ENCODE results near the gene SACM1L. TPM values are rescaled to one million over a fixed set of nuclear protein-coding genes. Genes with fewer than 3 reads are reported as not detected.

Gene SACM1L
- total and polyA plus RNA-seq, 2 donors (not counting 3 experiments of a cell fraction or from before 2014, with no cell fraction given) = 11.9 to 39.9 TPM

DNA sequence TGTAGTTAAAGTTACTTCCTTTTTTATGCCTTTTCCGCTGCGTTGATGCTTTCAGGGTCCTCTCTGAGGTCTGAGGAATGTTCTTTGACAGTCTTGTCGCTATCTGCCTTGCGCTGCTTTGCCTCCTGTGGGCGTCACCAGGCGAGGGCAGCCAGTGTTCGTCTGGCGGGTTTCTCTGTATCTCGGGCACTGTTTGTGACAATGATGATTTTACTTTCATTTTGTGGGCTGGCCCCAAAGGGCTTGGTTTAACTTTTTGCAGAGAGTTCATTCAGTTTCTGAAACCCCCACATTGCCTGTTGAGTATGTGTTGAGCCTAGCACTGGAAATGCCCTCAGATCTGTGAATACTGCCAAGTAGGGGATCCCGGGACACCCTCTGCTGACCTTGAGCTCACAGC, 24.6 kb upstream of the SACM1L start:
- H3K9me1 ChIP-seq (replicated peaks; ENCODE audit: control insufficient read depth, extremely low read depth, insufficient read depth, low read length) = no peaks in the 10 kb centered on the region
- no TSS peak for BruUV-seq (replicated peaks)
- H3K27me3 ChIP-seq (ENCODE audit: control insufficient read depth in 2 of 2, insufficient read depth in 2 of 2, low read length in 2 of 2) = no peaks in the 10 kb centered on the region
- peaks cover 53% of the 10 kb centered on the region for H3K4me1 ChIP-seq (ENCODE audit: control insufficient read depth, extremely low read depth, insufficient read depth, low read length)
- no peak for TF ChIP-seq FOS (IDR thresholded peaks at IDR 0.05; ENCODE audit: borderline replicate concordance, insufficient read depth, low read length)
- TF ChIP-seq, protein P1, sequence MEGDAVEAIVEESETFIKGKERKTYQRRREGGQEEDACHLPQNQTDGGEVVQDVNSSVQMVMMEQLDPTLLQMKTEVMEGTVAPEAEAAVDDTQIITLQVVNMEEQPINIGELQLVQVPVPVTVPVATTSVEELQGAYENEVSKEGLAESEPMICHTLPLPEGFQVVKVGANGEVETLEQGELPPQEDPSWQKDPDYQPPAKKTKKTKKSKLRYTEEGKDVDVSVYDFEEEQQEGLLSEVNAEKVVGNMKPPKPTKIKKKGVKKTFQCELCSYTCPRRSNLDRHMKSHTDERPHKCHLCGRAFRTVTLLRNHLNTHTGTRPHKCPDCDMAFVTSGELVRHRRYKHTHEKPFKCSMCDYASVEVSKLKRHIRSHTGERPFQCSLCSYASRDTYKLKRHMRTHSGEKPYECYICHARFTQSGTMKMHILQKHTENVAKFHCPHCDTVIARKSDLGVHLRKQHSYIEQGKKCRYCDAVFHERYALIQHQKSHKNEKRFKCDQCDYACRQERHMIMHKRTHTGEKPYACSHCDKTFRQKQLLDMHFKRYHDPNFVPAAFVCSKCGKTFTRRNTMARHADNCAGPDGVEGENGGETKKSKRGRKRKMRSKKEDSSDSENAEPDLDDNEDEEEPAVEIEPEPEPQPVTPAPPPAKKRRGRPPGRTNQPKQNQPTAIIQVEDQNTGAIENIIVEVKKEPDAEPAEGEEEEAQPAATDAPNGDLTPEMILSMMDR (IDR thresholded peaks at IDR 0.05; ENCODE audit: extremely low read depth in 1 of 2, insufficient read depth in 1 of 2, low read depth in 1 of 2, low read length in 2 of 2) = no peak
- TF ChIP-seq EZH2 (IDR thresholded peaks at IDR 0.05; ENCODE audit: borderline replicate concordance, low read depth, low read length, severe bottlenecking) = no peak
- no peak for TF ChIP-seq GATA2 (IDR thresholded peaks at IDR 0.05; ENCODE audit: insufficient read depth, insufficient read length, low read depth, low read length)
- TF ChIP-seq POLR2A (IDR thresholded peaks at IDR 0.05; ENCODE audit: low read depth, low read length) = no peak
- H3K4me3 ChIP-seq (replicated peaks in 1 of 3; ENCODE audit: insufficient read depth in 1 of 3, low read depth in 1 of 3, low read length in 3 of 3) = no peak overlapping the region
- peaks cover 2 to 5% of the 10 kb centered on the region in 2 experiments for H3K36me3 ChIP-seq (ENCODE audit: control insufficient read depth in 2 of 2, extremely low read depth in 1 of 2, insufficient read depth in 2 of 2, low read length in 2 of 2)
- no peaks in the 10 kb centered on the region for H4K20me1 ChIP-seq (replicated peaks; ENCODE audit: control insufficient read depth, extremely low read depth, insufficient read depth, low read length)
- intact Hi-C loops (cut with micrococcal nuclease) = no loop called here
- no peaks in the 10 kb centered on the region for H3K9me3 ChIP-seq (replicated peaks; ENCODE audit: control insufficient read depth, insufficient read depth, low read length)
- ChIA-PET POLR2A (no interaction called here), CTCF (interaction anchor here (1.6 kb wide), 1 partner anchor 624 kb away, joined by 3 read pairs; no protein-coding TSS in a partner anchor)
- FAIRE-seq (no peak), DNase-seq (ENCODE audit: low read depth, low spot score) (no peak)
- peak overlapping the region; percentile 33 for H3K4me2 ChIP-seq (ENCODE audit: insufficient read depth, low read length)
- H3K9ac ChIP-seq (replicated peaks; ENCODE audit: extremely low read depth, insufficient read depth, low read length) = peak overlapping the region; percentile 11
- dilution Hi-C loops (cut with MboI; ENCODE audit: extremely low pct_ligation_motif_present, low sequenced_read_pairs) = loop anchor here (10.0 kb wide), 1 partner anchor 140 kb away; no protein-coding TSS in a partner anchor
- H2AFZ ChIP-seq (ENCODE audit: low read depth, low read length) = no peak overlapping the region
- peak overlapping the region; percentile 70 for H3K27ac ChIP-seq (ENCODE audit: insufficient read depth, low read depth, low read length)
- peaks cover 23% of the 10 kb centered on the region for H3K79me2 ChIP-seq (ENCODE audit: control insufficient read depth, insufficient read depth, low read length)

All from endothelial cell of umbilical vein (primary cell).